ENCODE data around the gene VAC14.

GRCh38 chr16:70661918-70662641, 138.9 kb downstream of the VAC14 start:
- no peak for TF ChIP-seq POLR2AphosphoS5 (IDR thresholded peaks at IDR 0.05)
- TF ChIP-seq POLR2A (IDR thresholded peaks at IDR 0.05): no peak
- no peak for TF ChIP-seq EP300 (IDR thresholded peaks at IDR 0.05)

All from stomach (tissue), 4 donors.